BJ (cell line): Measurements from ENCODE around the gene CA10. TPM values are rescaled to one million over a fixed set of nuclear protein-coding genes. Genes with fewer than 3 reads are reported as not detected.

Experiments used
- CTCF ChIA-PET: fragments of 350-600 bp; formaldehyde crosslinking; extraction: SDS; loops from one replicate; lab custom pipeline; 2021; ENCODE audit warnings: antibody characterized with exemption, inconsistent platforms; lab: Yijun Ruan, JAX
- POLR2A ChIA-PET: fragments of 300-600 bp; sonication (Branson Sonifier 250); formaldehyde crosslinking; extraction: SDS; loops from one replicate; lab custom pipeline; 2021; ENCODE audit warnings: antibody characterized with exemption; lab: Charles Lee
- DNase-seq: peaks from one replicate; pipeline ENCODE4 v3.0.0-alpha.2; 2011; ENCODE audit warnings: low read depth
- H3K27me3 ChIP-seq: 2 replicates; pipeline ENCODE4 v1.6.0; 2011; ENCODE audit warnings: low read length; ENCODE audit not compliant: control insufficient read depth, insufficient read depth
- H3K36me3 ChIP-seq: 2 replicates; pipeline ENCODE4 v1.5.1; 2011; ENCODE audit warnings: low read length; ENCODE audit not compliant: control insufficient read depth, insufficient read depth
- H3K4me3 ChIP-seq: 2 replicates; pipeline ENCODE4 v1.5.1; 2011; ENCODE audit warnings: low read depth, mild to moderate bottlenecking, control low read depth, low read length
- CTCF ChIP-seq: IDR thresholded peaks from 2 replicates; pipeline ENCODE4 v1.5.1; 2011; ENCODE audit warnings: low read depth, mild to moderate bottlenecking, control low read depth, inconsistent platforms, low read length, moderate library complexity; ENCODE audit not compliant: insufficient read depth
- polyA plus RNA-seq: library from polyadenylated mRNA; depleted of rRNA; stranded (reverse); fragments of >200 nt; gene quantifications from 2 replicates; pipeline ENCODE4 v1.2.3, GENCODE V29; 2011

CA10 gene
- polyA plus RNA-seq, 1 experiment: not detected

DNA sequence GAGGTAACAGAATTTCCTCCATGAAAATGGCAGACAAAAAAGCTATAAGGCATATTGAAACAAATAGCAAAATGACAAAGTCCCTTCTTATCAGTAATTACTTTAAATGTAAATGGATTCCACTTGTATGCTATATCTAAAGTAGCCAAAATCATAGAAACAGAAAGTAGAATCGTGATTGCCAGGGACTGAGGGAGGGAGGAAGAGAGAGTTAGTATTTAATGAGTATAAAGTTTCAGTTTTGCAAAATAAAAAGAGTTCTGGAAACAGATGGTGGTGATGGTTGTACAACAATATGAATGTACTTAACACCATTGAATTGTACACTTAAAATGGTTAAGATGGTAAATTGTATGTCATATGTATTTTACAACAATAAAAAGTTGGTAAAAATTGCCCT, 407.4 kb downstream of the CA10 start:
- Histone ChIP-seq H3K4me3 (no peak overlapping the region), H3K36me3 (no peaks in the 10 kb centered on the region), H3K27me3 (no peaks in the 10 kb centered on the region)
- no peak for DNase-seq
- TF ChIP-seq CTCF: no peak
- POLR2A ChIA-PET: no interaction called here
- CTCF ChIA-PET: no interaction called here

GRCh38 chr17:51748749-51749604, 409.5 kb downstream of the CA10 start:
- no peaks in the 10 kb centered on the region for H3K27me3 ChIP-seq
- ChIA-PET POLR2A (no interaction called here), CTCF (no interaction called here)
- no peak overlapping the region for H3K4me3 ChIP-seq
- H3K36me3 ChIP-seq: no peaks in the 10 kb centered on the region
- no peak for TF ChIP-seq CTCF
- DNase-seq: no peak

DNA sequence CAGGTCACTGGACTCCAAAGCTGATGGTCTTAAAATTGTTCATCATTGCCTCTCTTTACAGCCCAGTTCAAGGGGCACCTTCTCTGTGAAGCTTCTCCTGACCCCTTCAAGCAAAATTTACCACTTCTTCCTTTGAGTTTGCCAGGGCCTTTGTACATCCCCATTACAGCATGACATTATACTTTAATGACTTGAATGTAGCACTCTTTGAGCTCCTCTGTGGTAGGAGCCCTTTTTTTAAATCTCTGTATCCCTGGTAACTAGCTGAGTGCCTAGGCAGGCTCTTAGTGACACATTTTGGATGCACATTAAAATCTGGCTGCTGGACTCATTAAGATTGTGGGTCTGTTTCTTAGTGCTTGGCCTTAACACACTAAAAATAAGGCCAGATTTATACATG, 412.1 kb downstream of the CA10 start:
- no peak for TF ChIP-seq CTCF
- Histone ChIP-seq H3K27me3 (no peaks in the 10 kb centered on the region), H3K36me3 (no peaks in the 10 kb centered on the region), H3K4me3 (no peak overlapping the region)
- ChIA-PET CTCF (no interaction called here), POLR2A (no interaction called here)
- no peak for DNase-seq

DNA sequence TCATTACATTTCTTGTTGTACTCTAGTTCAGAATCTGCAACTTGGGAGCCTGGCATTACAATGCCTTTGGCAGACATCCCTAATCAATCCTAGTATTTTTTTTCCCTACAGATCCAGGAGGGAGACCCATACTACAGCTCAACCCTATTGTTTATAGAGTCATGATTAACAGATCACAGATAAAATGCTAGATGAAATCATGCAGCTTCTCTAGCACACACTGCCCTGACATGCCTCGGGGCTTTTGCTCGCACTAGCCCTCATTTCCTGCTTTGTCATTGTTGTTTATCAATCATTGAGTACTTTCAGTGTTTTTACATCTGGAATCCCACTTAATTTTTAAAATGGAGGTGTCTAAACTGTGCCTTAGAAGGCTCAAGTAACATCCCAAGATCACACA, 412.5 kb downstream of the CA10 start:
- no peaks in the 10 kb centered on the region for H3K36me3 ChIP-seq
- ChIA-PET POLR2A (no interaction called here), CTCF (no interaction called here)
- no peak for DNase-seq
- H3K4me3 ChIP-seq: no peak overlapping the region
- no peak for TF ChIP-seq CTCF
- no peaks in the 10 kb centered on the region for H3K27me3 ChIP-seq

- no peak for DNase-seq
- TF ChIP-seq CTCF: no peak
- ChIA-PET POLR2A (no interaction called here), CTCF (no interaction called here)
- Histone ChIP-seq H3K36me3 (no peaks in the 10 kb centered on the region), H3K27me3 (no peaks in the 10 kb centered on the region), H3K4me3 (no peak overlapping the region)
Measured at GRCh38 chr17:51743477-51743876, 415.0 kb downstream of the CA10 start.
